Measurements from ENCODE around the gene PSMA7.

PSMA7 gene

GRCh38 chr20:62138912-62139311 is 4.3 kb downstream of the PSMA7 start:
- H3K9ac ChIP-seq (ENCODE audit: low read depth, low read length) = no peak overlapping the region
- peaks cover 58% of the 10 kb centered on the region for H3K36me3 ChIP-seq (ENCODE audit: control insufficient read depth, insufficient read depth, low read length)
- no peaks in the 10 kb centered on the region for H3K27me3 ChIP-seq (ENCODE audit: control insufficient read depth, insufficient read depth, low read length)
- no peaks in the 10 kb centered on the region for H3K9me3 ChIP-seq (ENCODE audit: control insufficient read depth, insufficient read depth, low read length)
- H3K4me3 ChIP-seq (ENCODE audit: low read depth, low read length) = no peak overlapping the region
- peaks cover 4% of the 10 kb centered on the region for H3K4me1 ChIP-seq (ENCODE audit: control insufficient read depth, insufficient read depth, low read length)

DNA sequence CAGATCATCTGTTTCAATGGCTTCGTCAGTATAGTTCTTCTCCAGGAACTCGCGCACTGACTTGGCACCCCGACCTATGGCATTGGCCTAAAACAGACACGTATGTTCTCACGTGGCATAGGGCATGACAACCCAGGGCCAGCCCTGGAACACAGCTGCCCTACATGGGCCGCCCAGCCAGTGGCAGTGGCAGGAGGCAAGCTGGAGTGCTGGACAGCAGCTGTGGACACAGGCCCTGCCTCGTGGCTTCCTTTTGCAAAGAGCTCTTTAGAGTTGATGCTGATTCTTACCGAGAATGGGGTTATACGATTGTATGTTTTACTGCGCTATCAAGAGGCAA is 5.0 kb downstream of the PSMA7 start:
- Histone ChIP-seq H3K9ac (ENCODE audit: low read depth, low read length) (no peak overlapping the region), H3K36me3 (ENCODE audit: control insufficient read depth, insufficient read depth, low read length) (peaks cover 64% of the 10 kb centered on the region), H3K27me3 (ENCODE audit: control insufficient read depth, insufficient read depth, low read length) (no peaks in the 10 kb centered on the region), H3K4me1 (ENCODE audit: control insufficient read depth, insufficient read depth, low read length) (peaks cover 4% of the 10 kb centered on the region), H3K9me3 (ENCODE audit: control insufficient read depth, insufficient read depth, low read length) (no peaks in the 10 kb centered on the region), H3K4me3 (ENCODE audit: low read depth, low read length) (no peak overlapping the region)

GRCh38 chr20:62137478-62138203 is 5.6 kb downstream of the PSMA7 start:
- Histone ChIP-seq H3K27me3 (ENCODE audit: control insufficient read depth, insufficient read depth, low read length) (no peaks in the 10 kb centered on the region), H3K4me1 (ENCODE audit: control insufficient read depth, insufficient read depth, low read length) (peaks cover 4% of the 10 kb centered on the region), H3K9ac (ENCODE audit: low read depth, low read length) (no peak overlapping the region), H3K4me3 (ENCODE audit: low read depth, low read length) (no peak overlapping the region), H3K36me3 (ENCODE audit: control insufficient read depth, insufficient read depth, low read length) (peaks cover 69% of the 10 kb centered on the region), H3K9me3 (ENCODE audit: control insufficient read depth, insufficient read depth, low read length) (no peaks in the 10 kb centered on the region)

DNA sequence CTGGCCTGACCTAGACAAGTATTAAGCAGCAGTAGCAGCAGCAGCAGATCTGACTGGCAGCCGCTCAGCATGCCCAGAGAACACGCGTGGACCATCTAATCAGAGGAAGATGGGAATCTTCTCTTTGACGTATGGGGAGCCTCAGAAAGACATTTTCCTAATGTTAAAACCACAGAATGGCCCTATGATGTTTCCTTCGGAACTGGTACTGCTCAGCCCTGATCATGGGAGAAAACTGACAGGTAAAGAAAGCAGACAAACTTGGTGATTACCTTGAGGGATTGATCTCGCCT is 6.2 kb downstream of the PSMA7 start:
- no peak overlapping the region for H3K9ac ChIP-seq (ENCODE audit: low read depth, low read length)
- peaks cover 75% of the 10 kb centered on the region for H3K36me3 ChIP-seq (ENCODE audit: control insufficient read depth, insufficient read depth, low read length)
- peaks cover 4% of the 10 kb centered on the region for H3K4me1 ChIP-seq (ENCODE audit: control insufficient read depth, insufficient read depth, low read length)
- H3K4me3 ChIP-seq (ENCODE audit: low read depth, low read length) = no peak overlapping the region
- H3K9me3 ChIP-seq (ENCODE audit: control insufficient read depth, insufficient read depth, low read length) = no peaks in the 10 kb centered on the region
- H3K27me3 ChIP-seq (ENCODE audit: control insufficient read depth, insufficient read depth, low read length) = no peaks in the 10 kb centered on the region

DNA sequence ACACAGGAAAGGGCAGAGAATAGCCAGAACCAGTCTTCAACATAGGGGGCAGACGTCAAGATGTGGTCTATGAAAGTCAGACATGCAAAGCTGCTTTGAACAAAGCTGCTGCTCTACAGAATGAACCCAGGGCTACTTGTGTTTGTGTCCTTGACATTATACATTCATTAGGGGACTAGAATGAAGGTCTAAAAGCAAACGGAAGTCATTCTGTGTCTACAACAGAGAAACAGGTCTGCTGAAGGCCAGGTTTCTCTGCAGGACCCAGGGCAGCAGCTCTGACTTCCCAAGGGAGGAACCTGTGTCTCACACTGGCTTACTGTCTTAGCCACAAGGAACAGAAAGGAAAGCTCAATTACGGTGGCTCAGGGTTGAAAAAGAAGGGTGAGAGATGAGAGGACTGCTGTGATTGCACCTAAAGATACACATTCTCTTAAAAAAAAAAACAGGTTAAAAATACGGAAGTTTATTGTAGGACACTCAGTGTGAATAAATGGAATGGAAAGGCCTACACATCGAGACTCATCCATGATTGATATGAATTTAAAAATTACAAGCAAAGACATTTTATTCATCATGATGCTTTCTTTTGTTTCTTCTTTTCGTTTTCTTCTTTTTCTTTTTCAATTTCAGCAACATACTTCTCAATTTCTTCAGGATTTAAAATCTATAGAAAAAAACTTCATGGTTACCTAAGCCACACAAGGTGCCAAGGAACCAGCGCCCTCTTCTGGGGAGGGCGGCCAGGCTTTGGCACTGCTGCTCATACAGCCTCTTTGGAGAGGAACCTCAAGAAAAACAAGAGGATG is 6.7 kb downstream of the PSMA7 start:
- H3K4me3 ChIP-seq (ENCODE audit: low read depth, low read length) = no peak overlapping the region
- peaks cover 81% of the 10 kb centered on the region for H3K36me3 ChIP-seq (ENCODE audit: control insufficient read depth, insufficient read depth, low read length)
- no peaks in the 10 kb centered on the region for H3K9me3 ChIP-seq (ENCODE audit: control insufficient read depth, insufficient read depth, low read length)
- H3K27me3 ChIP-seq (ENCODE audit: control insufficient read depth, insufficient read depth, low read length) = no peaks in the 10 kb centered on the region
- H3K4me1 ChIP-seq (ENCODE audit: control insufficient read depth, insufficient read depth, low read length) = peaks cover 2% of the 10 kb centered on the region
- no peak overlapping the region for H3K9ac ChIP-seq (ENCODE audit: low read depth, low read length)

- Histone ChIP-seq H3K9me3 (ENCODE audit: control insufficient read depth, insufficient read depth, low read length) (no peaks in the 10 kb centered on the region), H3K4me3 (ENCODE audit: low read depth, low read length) (no peak overlapping the region), H3K9ac (ENCODE audit: low read depth, low read length) (no peak overlapping the region), H3K36me3 (ENCODE audit: control insufficient read depth, insufficient read depth, low read length) (peaks cover 86% of the 10 kb centered on the region), H3K27me3 (ENCODE audit: control insufficient read depth, insufficient read depth, low read length) (no peaks in the 10 kb centered on the region), H3K4me1 (ENCODE audit: control insufficient read depth, insufficient read depth, low read length) (no peaks in the 10 kb centered on the region)
Observed at GRCh38 chr20:62135573-62136266, 7.5 kb downstream of the PSMA7 start.

- Histone ChIP-seq H3K27me3 (ENCODE audit: control insufficient read depth, insufficient read depth, low read length) (no peaks in the 10 kb centered on the region), H3K9ac (ENCODE audit: low read depth, low read length) (no peak overlapping the region), H3K36me3 (ENCODE audit: control insufficient read depth, insufficient read depth, low read length) (peaks cover 89% of the 10 kb centered on the region), H3K9me3 (ENCODE audit: control insufficient read depth, insufficient read depth, low read length) (no peaks in the 10 kb centered on the region), H3K4me3 (ENCODE audit: low read depth, low read length) (no peak overlapping the region), H3K4me1 (ENCODE audit: control insufficient read depth, insufficient read depth, low read length) (no peaks in the 10 kb centered on the region)
Observed at GRCh38 chr20:62134735-62135231, 8.4 kb downstream of the PSMA7 start.

DNA sequence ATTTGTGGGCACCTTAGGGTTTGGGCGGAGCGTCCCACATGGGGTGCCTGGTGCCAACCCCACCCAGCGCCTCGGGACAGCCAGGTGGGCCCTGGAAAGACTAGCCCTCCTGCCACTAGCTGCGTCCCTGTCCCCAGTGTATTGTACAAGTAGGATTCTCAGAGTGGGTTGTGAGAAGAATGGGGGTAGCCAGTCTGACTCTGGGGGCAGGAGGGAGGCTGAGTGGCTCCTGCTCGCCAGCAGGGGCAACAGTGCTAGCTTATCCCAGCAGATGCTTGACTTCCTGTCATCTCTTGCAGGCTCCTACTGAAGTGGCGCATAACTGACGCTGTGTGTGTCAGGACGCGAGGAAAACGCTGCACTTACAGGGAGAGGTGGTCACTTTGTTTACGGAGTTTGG is 9.3 kb downstream of the PSMA7 start:
- H3K4me1 ChIP-seq (ENCODE audit: control insufficient read depth, insufficient read depth, low read length) = no peaks in the 10 kb centered on the region
- H3K9me3 ChIP-seq (ENCODE audit: control insufficient read depth, insufficient read depth, low read length) = no peaks in the 10 kb centered on the region
- peaks cover 88% of the 10 kb centered on the region for H3K36me3 ChIP-seq (ENCODE audit: control insufficient read depth, insufficient read depth, low read length)
- H3K4me3 ChIP-seq (ENCODE audit: low read depth, low read length) = no peak overlapping the region
- H3K27me3 ChIP-seq (ENCODE audit: control insufficient read depth, insufficient read depth, low read length) = no peaks in the 10 kb centered on the region
- H3K9ac ChIP-seq (ENCODE audit: low read depth, low read length) = no peak overlapping the region

- H3K36me3 ChIP-seq (ENCODE audit: control insufficient read depth, insufficient read depth, low read length) = peaks cover 89% of the 10 kb centered on the region
- H3K9ac ChIP-seq (ENCODE audit: low read depth, low read length) = no peak overlapping the region
- no peaks in the 10 kb centered on the region for H3K9me3 ChIP-seq (ENCODE audit: control insufficient read depth, insufficient read depth, low read length)
- H3K4me1 ChIP-seq (ENCODE audit: control insufficient read depth, insufficient read depth, low read length) = no peaks in the 10 kb centered on the region
- no peaks in the 10 kb centered on the region for H3K27me3 ChIP-seq (ENCODE audit: control insufficient read depth, insufficient read depth, low read length)
- no peak overlapping the region for H3K4me3 ChIP-seq (ENCODE audit: low read depth, low read length)
Observed at GRCh38 chr20:62133051-62133845, 9.9 kb downstream of the PSMA7 start.

- Histone ChIP-seq H3K4me3 (ENCODE audit: low read depth, low read length) (no peak overlapping the region), H3K4me1 (ENCODE audit: control insufficient read depth, insufficient read depth, low read length) (no peaks in the 10 kb centered on the region), H3K9me3 (ENCODE audit: control insufficient read depth, insufficient read depth, low read length) (no peaks in the 10 kb centered on the region), H3K9ac (ENCODE audit: low read depth, low read length) (no peak overlapping the region), H3K27me3 (ENCODE audit: control insufficient read depth, insufficient read depth, low read length) (no peaks in the 10 kb centered on the region), H3K36me3 (ENCODE audit: control insufficient read depth, insufficient read depth, low read length) (peaks cover 89% of the 10 kb centered on the region)
Observed at GRCh38 chr20:62132421-62132820, 10.8 kb downstream of the PSMA7 start.

- no peaks in the 10 kb centered on the region for H3K4me1 ChIP-seq (ENCODE audit: control insufficient read depth, insufficient read depth, low read length)
- no peaks in the 10 kb centered on the region for H3K9me3 ChIP-seq (ENCODE audit: control insufficient read depth, insufficient read depth, low read length)
- peaks cover 91% of the 10 kb centered on the region for H3K36me3 ChIP-seq (ENCODE audit: control insufficient read depth, insufficient read depth, low read length)
- no peaks in the 10 kb centered on the region for H3K27me3 ChIP-seq (ENCODE audit: control insufficient read depth, insufficient read depth, low read length)
- no peak overlapping the region for H3K9ac ChIP-seq (ENCODE audit: low read depth, low read length)
- H3K4me3 ChIP-seq (ENCODE audit: low read depth, low read length) = no peak overlapping the region
Observed at GRCh38 chr20:62131560-62132320, 11.5 kb downstream of the PSMA7 start.
